ENCODE data around the gene FN1.
"Not testable (repeated sequence)": the region's sequence is repeated elsewhere in the genome, so short reads cannot be mapped to it uniquely, and the experiment has no call there.

FN1 gene

GRCh38 chr2:215422676-215423075, 13.2 kb downstream of the FN1 start:
- no peak for DNase-seq

- DNase-seq = no peak
These were observed 13.9 kb downstream of the FN1 start for GRCh38 chr2:215421859-215422461.

GRCh38 chr2:215420471-215420935, 15.4 kb downstream of the FN1 start:
- DNase-seq = no peak

GRCh38 chr2:215419769-215420470, 15.9 kb downstream of the FN1 start:
- DNase-seq = no peak

- DNase-seq = no peak
These were observed 16.8 kb downstream of the FN1 start for GRCh38 chr2:215419113-215419512.

GRCh38 chr2:215418064-215418963, 17.6 kb downstream of the FN1 start:
- DNase-seq = no peak

- no peak for DNase-seq
These were observed 18.4 kb downstream of the FN1 start for GRCh38 chr2:215417400-215417951.

- no peak for DNase-seq
These were observed 19.2 kb downstream of the FN1 start for GRCh38 chr2:215416656-215417055.

GRCh38 chr2:215415820-215416577, 19.9 kb downstream of the FN1 start:
- DNase-seq = no peak

- no peak for DNase-seq
These were observed 20.6 kb downstream of the FN1 start for GRCh38 chr2:215415218-215415617.

- DNase-seq = no peak
These were observed 21.2 kb downstream of the FN1 start for GRCh38 chr2:215414674-215415073.

GRCh38 chr2:215413974-215414373, 21.9 kb downstream of the FN1 start:
- no peak for DNase-seq

- DNase-seq = no peak
These were observed 22.4 kb downstream of the FN1 start for GRCh38 chr2:215413484-215413777.

- no peak for DNase-seq
These were observed 23.7 kb downstream of the FN1 start for GRCh38 chr2:215411941-215412743.

GRCh38 chr2:215410932-215411285, 25.0 kb downstream of the FN1 start:
- no peak for DNase-seq

GRCh38 chr2:215410181-215410931, 25.5 kb downstream of the FN1 start:
- not testable (repeated sequence) for DNase-seq

GRCh38 chr2:215409331-215410127, 26.3 kb downstream of the FN1 start:
- DNase-seq = no peak

GRCh38 chr2:215408441-215408840, 27.4 kb downstream of the FN1 start:
- DNase-seq = not testable (repeated sequence)

- DNase-seq = no peak
These were observed 28.1 kb downstream of the FN1 start for GRCh38 chr2:215407590-215408264.

GRCh38 chr2:215407061-215407460, 28.8 kb downstream of the FN1 start:
- DNase-seq = no peak

All from activated gamma-delta T cell (primary cell).